GM08714 (cell line): ENCODE data around the gene REPS1.
"Not testable (repeated sequence)": the region's sequence is repeated elsewhere in the genome, so short reads cannot be mapped to it uniquely, and the experiment has no call there.

Source experiments
- H3K4me3 ChIP-seq: fragments of 200-500 bp; sonication (Bioruptor generic); 2 replicates; pipeline ENCODE4 v1.5.1; 2014; ENCODE audit warnings: mild to moderate bottlenecking, low read length, inconsistent platforms
- ZNF274 ChIP-seq: IDR thresholded peaks from 2 replicates; pipeline ENCODE4 v1.6.1; 2012; ENCODE audit warnings: mild to moderate bottlenecking, low read depth, low read length

REPS1 gene

GRCh38 chr6:139014945-139015344, 26.9 kb upstream of the REPS1 start:
- no peak for TF ChIP-seq ZNF274
- H3K4me3 ChIP-seq: no peak overlapping the region

- no peak overlapping the region for H3K4me3 ChIP-seq
- no peak for TF ChIP-seq ZNF274
Observed at GRCh38 chr6:139013185-139013800, 25.2 kb upstream of the REPS1 start.

- no peak for TF ChIP-seq ZNF274
- H3K4me3 ChIP-seq: no peak overlapping the region
Observed at GRCh38 chr6:139011980-139012379, 23.9 kb upstream of the REPS1 start.

GRCh38 chr6:139010674-139011073, 22.6 kb upstream of the REPS1 start:
- no peak for TF ChIP-seq ZNF274
- H3K4me3 ChIP-seq: no peak overlapping the region

- H3K4me3 ChIP-seq: no peak overlapping the region
- no peak for TF ChIP-seq ZNF274
Observed at GRCh38 chr6:139008117-139008516, 20.1 kb upstream of the REPS1 start.

GRCh38 chr6:139007428-139007827, 19.4 kb upstream of the REPS1 start:
- H3K4me3 ChIP-seq: no peak overlapping the region
- no peak for TF ChIP-seq ZNF274

- H3K4me3 ChIP-seq: no peak overlapping the region
- TF ChIP-seq ZNF274: no peak
Observed at GRCh38 chr6:139006477-139006876, 18.4 kb upstream of the REPS1 start.

GRCh38 chr6:139003751-139004150, 15.7 kb upstream of the REPS1 start:
- TF ChIP-seq ZNF274: no peak
- H3K4me3 ChIP-seq: no peak overlapping the region

GRCh38 chr6:138999949-139000725, 12.1 kb upstream of the REPS1 start:
- no peak for TF ChIP-seq ZNF274
- no peak overlapping the region for H3K4me3 ChIP-seq

GRCh38 chr6:138997136-138997535, 9.1 kb upstream of the REPS1 start:
- no peak overlapping the region for H3K4me3 ChIP-seq
- no peak for TF ChIP-seq ZNF274

GRCh38 chr6:138996524-138996923, 8.5 kb upstream of the REPS1 start:
- H3K4me3 ChIP-seq: no peak overlapping the region
- TF ChIP-seq ZNF274: no peak

GRCh38 chr6:138993410-138993809, 5.4 kb upstream of the REPS1 start:
- not testable (repeated sequence) for H3K4me3 ChIP-seq

- not testable (repeated sequence) for H3K4me3 ChIP-seq
Observed at GRCh38 chr6:138992965-138993364, 4.9 kb upstream of the REPS1 start.

GRCh38 chr6:138991206-138991605, 3.2 kb upstream of the REPS1 start:
- TF ChIP-seq ZNF274: no peak
- H3K4me3 ChIP-seq: no peak overlapping the region

GRCh38 chr6:138989098-138989983, 1.3 kb upstream of the REPS1 start:
- no peak for TF ChIP-seq ZNF274
- H3K4me3 ChIP-seq: no peak overlapping the region

- no peak for TF ChIP-seq ZNF274
- H3K4me3 ChIP-seq: peak overlapping the region; percentile 53
Observed at GRCh38 chr6:138988469-138988834, 399 bp upstream of the REPS1 start.
